HEK293T (cell line): ENCODE data around the gene C5AR1.
A peak's percentile ranks its signal among the peaks of the same experiment; 100 is the strongest.
"Not testable (repeated sequence)": the region's sequence is repeated elsewhere in the genome, so short reads cannot be mapped to it uniquely, and the experiment has no call there.

Experiments
- CTCF ChIA-PET: fragments of 350-600 bp; formaldehyde crosslinking; extraction: SDS; loops from one replicate; lab custom pipeline; 2021; ENCODE audit warnings: antibody characterized with exemption, inconsistent platforms; lab: Yijun Ruan, JAX
- POLR2A ChIA-PET: fragments of 350-600 bp; formaldehyde crosslinking; extraction: SDS; loops from one replicate; lab custom pipeline; 2020; ENCODE audit warnings: antibody characterized with exemption, inconsistent platforms; lab: Yijun Ruan, JAX
- DNase-seq: peaks from one replicate; pipeline ENCODE4 v3.0.0; 2012; ENCODE audit warnings: mixed read lengths; ENCODE audit errors: extremely low spot score
- ARNT ChIP-seq: fragments of 450-650 bp; IDR thresholded peaks from 2 replicates; pipeline ENCODE4 v1.6.1; 2017; ENCODE audit warnings: mild to moderate bottlenecking
- BHLHE40 ChIP-seq: fragments of 450-650 bp; IDR thresholded peaks from 2 replicates; pipeline ENCODE4 v1.6.1; 2016; ENCODE audit warnings: mild to moderate bottlenecking, moderate library complexity, borderline replicate concordance
- CTBP1 ChIP-seq: fragments of 450-650 bp; IDR thresholded peaks from 2 replicates; pipeline ENCODE4 v1.6.1; 2016; ENCODE audit warnings: borderline replicate concordance
- ELF4 ChIP-seq: fragments of 450-650 bp; IDR thresholded peaks from 2 replicates; pipeline ENCODE4 v1.6.1; 2017; ENCODE audit warnings: antibody characterized with exemption
- FOXA1 ChIP-seq: fragments of 450-650 bp; IDR thresholded peaks from 2 replicates; pipeline ENCODE4 v1.6.1; 2016; ENCODE audit warnings: mild to moderate bottlenecking
- FOXK2 ChIP-seq: fragments of 450-650 bp; IDR thresholded peaks from 2 replicates; pipeline ENCODE4 v1.6.1; 2016; ENCODE audit warnings: mild to moderate bottlenecking
- FOXM1 ChIP-seq: fragments of 450-650 bp; IDR thresholded peaks from 2 replicates; pipeline ENCODE4 v1.6.1; 2017; ENCODE audit warnings: mild to moderate bottlenecking, borderline replicate concordance
- HDGF ChIP-seq: fragments of 450-650 bp; IDR thresholded peaks from 2 replicates; pipeline ENCODE4 v1.6.1; 2017; ENCODE audit warnings: antibody characterized with exemption, borderline replicate concordance
- L3MBTL2 ChIP-seq: fragments of 450-650 bp; conservative IDR thresholded peaks from 2 replicates; pipeline ENCODE4 v1.6.1; 2016; ENCODE audit warnings: mild to moderate bottlenecking
- LEF1 ChIP-seq: fragments of 450-650 bp; IDR thresholded peaks from 2 replicates; pipeline ENCODE4 v1.6.1; 2017; ENCODE audit warnings: mild to moderate bottlenecking, borderline replicate concordance
- NFRKB ChIP-seq: fragments of 450-650 bp; IDR thresholded peaks from 2 replicates; pipeline ENCODE4 v1.6.1; 2016; ENCODE audit warnings: mild to moderate bottlenecking, moderate library complexity
- SP1 ChIP-seq: fragments of 450-650 bp; IDR thresholded peaks from 2 replicates; pipeline ENCODE4 v1.6.1; 2017
- SUZ12 ChIP-seq: fragments of 450-650 bp; IDR thresholded peaks from 2 replicates; pipeline ENCODE4 v1.6.1; 2016; ENCODE audit warnings: mild to moderate bottlenecking
- TARDBP ChIP-seq: fragments of 450-650 bp; IDR thresholded peaks from 2 replicates; pipeline ENCODE4 v1.6.1; 2016
- ZNF384 ChIP-seq: fragments of 450-650 bp; IDR thresholded peaks from 2 replicates; pipeline ENCODE4 v1.6.1; 2016
- TF ChIP-seq, protein P1 (sequence below): fragments of 450-650 bp; IDR thresholded peaks from 2 replicates; pipeline ENCODE4 v1.6.1; 2016

The C5AR1 gene

DNA sequence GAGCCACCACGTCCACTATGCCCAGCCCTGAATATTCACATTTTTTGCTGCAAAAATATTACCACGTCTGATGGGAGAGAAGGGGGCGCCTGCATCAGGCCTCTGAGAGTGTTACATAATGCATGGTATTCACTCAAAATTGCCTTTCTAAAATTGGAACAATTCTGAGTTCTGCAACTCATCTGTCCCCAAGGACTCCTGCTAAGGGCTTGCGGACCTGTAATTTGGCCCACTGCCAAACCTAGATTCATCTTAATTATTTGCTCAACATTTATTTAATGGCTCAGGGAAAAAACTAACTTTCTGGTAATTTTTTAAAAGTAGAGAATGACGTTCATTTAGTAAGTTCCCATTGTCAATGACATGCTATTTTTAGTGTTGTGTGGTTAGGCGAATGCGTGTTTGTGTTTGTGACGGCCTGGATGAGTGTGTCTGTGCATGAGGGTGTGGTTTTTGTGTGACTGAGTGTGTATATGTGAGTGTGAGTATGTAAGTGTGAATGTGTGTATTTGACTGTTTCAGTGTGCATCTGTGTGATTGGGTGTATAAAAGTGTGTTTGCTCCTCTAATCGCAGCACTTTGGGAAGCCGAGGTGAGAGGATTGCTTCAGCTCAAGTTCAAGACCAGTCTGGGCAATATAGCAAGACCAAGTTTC, 26.1 kb upstream of the C5AR1 start:
- ChIA-PET CTCF (no interaction called here), POLR2A (no interaction called here)
- TF ChIP-seq ELF4 = no peak
- no peak for TF ChIP-seq TARDBP
- TF ChIP-seq L3MBTL2 = no peak
- TF ChIP-seq ARNT = no peak
- TF ChIP-seq, protein P1, sequence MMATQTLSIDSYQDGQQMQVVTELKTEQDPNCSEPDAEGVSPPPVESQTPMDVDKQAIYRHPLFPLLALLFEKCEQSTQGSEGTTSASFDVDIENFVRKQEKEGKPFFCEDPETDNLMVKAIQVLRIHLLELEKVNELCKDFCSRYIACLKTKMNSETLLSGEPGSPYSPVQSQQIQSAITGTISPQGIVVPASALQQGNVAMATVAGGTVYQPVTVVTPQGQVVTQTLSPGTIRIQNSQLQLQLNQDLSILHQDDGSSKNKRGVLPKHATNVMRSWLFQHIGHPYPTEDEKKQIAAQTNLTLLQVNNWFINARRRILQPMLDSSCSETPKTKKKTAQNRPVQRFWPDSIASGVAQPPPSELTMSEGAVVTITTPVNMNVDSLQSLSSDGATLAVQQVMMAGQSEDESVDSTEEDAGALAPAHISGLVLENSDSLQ = no peak
- TF ChIP-seq CTBP1 = no peak
- TF ChIP-seq LEF1 = no peak
- TF ChIP-seq FOXM1 = no peak
- no peak for DNase-seq

DNA sequence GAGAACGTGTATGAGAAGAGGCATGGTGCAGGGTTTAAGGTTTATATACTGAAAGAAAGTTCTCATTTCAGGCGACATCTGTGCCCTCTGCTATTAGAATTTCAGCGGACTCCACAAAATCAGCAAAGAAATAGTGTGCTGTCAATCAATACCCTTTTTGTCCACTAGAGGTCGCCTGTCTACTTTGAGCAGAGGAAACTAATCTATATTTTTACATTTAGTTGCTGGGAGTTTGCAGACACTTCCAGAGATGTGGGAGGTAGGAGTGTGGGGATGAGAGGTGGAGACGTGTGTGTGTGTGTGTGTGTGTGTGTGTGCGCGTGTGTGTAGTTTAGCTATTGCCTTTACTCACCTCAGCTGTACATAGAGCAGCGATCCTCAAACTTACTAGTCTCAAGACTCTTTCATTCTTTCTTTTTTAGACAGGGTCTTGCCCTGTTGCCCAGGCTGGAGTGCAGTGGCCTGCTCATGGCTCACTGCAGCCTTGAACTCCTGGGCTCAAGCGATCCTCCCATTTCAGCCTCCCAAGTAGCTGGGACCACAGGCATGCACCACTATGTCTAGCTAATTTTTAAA, 25.2 kb upstream of the C5AR1 start:
- CTCF ChIA-PET = interaction anchor here (0.6 to 1.5 kb wide), 6 partner anchors 9 to 1660 kb away, joined by 3 to 7 read pairs (median 4); no protein-coding TSS in a partner anchor
- TF ChIP-seq L3MBTL2 = no peak
- TF ChIP-seq, protein P1 = peak; percentile 97
- POLR2A ChIA-PET = no interaction called here
- DNase-seq = peak; percentile 45

DNA sequence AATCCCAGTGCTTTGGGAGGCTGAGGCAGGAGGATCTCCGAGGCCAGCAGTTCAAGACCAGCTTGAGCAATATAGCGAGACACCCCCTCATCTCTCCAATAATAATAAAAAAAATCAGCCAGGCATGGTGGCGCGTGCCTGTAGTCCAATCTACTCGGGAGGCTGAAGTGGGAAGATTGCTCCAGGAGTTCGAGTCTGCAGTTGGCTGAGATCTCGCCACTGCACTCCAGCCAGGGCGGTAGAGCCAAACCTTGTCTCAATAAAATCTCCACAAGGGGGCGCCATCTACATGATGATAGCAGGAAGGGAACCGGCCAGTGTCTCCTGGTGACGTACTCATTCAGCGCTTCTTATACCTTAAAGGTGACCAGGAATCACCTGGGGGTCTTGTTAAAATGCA, 13.6 kb upstream of the C5AR1 start:
- ChIA-PET POLR2A (no interaction called here), CTCF (interaction anchor here (1.3 kb wide), 1 partner anchor 53 kb away, joined by 3 read pairs; the partner anchor contains the start of gene DHX34)
- peak; percentile 76 for DNase-seq
- TF ChIP-seq FOXM1 = no peak
- no peak for TF ChIP-seq FOXA1
- TF ChIP-seq FOXK2 = no peak
- no peak for TF ChIP-seq TARDBP
- no peak for TF ChIP-seq HDGF
- TF ChIP-seq SUZ12 = no peak
- TF ChIP-seq ZNF384 = no peak
- TF ChIP-seq LEF1 = no peak
- no peak for TF ChIP-seq ARNT
- TF ChIP-seq L3MBTL2 = no peak

DNA sequence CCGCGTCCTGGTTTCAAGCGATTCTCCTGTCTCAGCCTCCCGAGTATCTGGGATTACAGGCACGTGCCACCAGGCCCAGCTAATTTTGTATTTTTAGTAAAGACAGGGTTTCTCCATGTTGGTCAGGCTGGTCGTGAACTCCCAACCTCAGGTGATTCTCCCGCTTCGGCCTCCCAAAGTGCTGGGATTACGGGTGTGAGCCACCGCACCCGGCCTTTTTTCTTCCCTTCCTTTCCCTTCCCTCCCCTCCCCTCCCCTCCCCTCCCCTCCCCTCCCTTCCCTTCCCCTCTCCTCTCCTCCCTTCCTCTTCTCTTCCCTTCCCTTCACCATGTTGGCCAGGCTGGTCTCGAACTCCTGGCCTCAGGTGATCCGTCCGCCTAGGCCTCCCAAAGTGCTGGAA, 8.8 kb upstream of the C5AR1 start:
- DNase-seq, POLR2A ChIA-PET, CTCF ChIA-PET: not testable (repeated sequence)

DNA sequence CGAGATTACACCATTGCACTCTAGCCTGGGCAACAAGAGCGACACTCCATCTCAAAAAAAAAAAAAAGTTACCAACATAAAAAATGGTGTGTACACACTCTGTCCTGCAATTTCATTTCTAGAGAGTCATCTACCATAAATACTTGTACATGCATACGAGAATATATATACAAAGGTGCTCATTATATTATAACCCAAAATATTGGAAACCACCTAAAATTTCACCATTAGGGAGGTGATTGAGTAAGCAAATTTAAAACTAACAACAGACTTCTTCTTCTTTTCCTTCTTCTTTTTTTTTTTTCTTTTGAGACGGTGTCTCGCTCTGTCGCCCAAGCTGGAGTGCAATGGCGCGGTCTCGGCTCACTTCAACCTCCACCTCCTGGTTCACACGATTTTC, 7.4 kb upstream of the C5AR1 start:
- ChIA-PET POLR2A (no interaction called here), CTCF (no interaction called here)
- TF ChIP-seq SUZ12 = no peak
- no peak for TF ChIP-seq CTBP1
- TF ChIP-seq NFRKB = no peak
- TF ChIP-seq L3MBTL2 = no peak
- TF ChIP-seq HDGF = no peak
- TF ChIP-seq, protein P1 = no peak
- no peak for TF ChIP-seq TARDBP
- no peak for TF ChIP-seq BHLHE40
- DNase-seq = no peak

DNA sequence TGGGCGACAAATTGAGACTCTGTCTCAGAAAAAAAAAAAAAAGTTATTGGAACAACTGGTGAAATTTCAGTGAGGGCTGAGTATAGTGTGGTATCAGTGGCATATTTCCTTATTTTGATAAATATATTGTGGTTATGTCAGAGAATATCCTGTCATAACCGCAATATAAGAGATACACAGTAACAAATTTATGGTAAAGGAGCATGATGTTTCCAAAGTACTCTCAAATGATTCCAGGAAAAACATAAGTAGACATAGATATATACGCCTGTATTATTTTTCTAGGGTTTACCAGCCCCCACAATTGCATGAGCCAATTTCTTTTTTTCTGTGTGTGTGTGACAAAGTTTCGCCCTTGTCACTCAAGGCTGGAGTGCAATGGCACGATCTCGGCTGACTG, 5.7 kb upstream of the C5AR1 start:
- ChIA-PET CTCF (no interaction called here), POLR2A (no interaction called here)
- TF ChIP-seq FOXM1 (no peak), NFRKB (no peak), ZNF384 (no peak), SP1 (no peak), L3MBTL2 (no peak), FOXA1 (no peak), ARNT (no peak), BHLHE40 (no peak), ELF4 (no peak), LEF1 (no peak), FOXK2 (no peak), HDGF (no peak), TARDBP (no peak), CTBP1 (no peak), SUZ12 (no peak)
- TF ChIP-seq, protein P1 = no peak
- no peak for DNase-seq
